H1 (cell line): ENCODE measurements around the gene ACTR1B. TPM values are rescaled to one million over a fixed set of nuclear protein-coding genes. Genes with fewer than 3 reads are reported as not detected.

ENCODE experiments used
- CTCF ChIA-PET: fragments of 300-600 bp; sonication (Branson Sonifier 250); formaldehyde crosslinking; loops from one replicate; lab custom pipeline; 2021; ENCODE audit not compliant: partially characterized antibody; lab: Charles Lee
- POLR2A ChIA-PET: fragments of 300-600 bp; sonication (Branson Sonifier 250); formaldehyde crosslinking; loops from one replicate; lab custom pipeline; 2021; ENCODE audit warnings: inconsistent platforms; ENCODE audit not compliant: partially characterized antibody; lab: Charles Lee
- DNase-seq, 2 experiments: peaks; one replicate each; pipeline versions ENCODE4 v3.0.0 to v3.0.0-alpha.2; 2010 to 2022; ENCODE audit warnings: low spot score in 2 of 2, low read depth in 1 of 2, mixed read lengths in 1 of 2
- FAIRE-seq: peaks from 2 replicates; lab custom pipeline; 2011; peaks lifted over from hg19 to GRCh38; lab: Jason Lieb, UNC
- H2AFZ ChIP-seq: 2 replicates; pipeline ENCODE4 v1.8.1; 2012; ENCODE audit warnings: low read length, inconsistent platforms
- H2AK5ac ChIP-seq: 2 replicates; pipeline ENCODE4 v1.6.1; 2013; ENCODE audit warnings: low read depth, low read length
- H2BK120ac ChIP-seq: replicated peaks from 2 replicates; pipeline ENCODE3; 2013; ENCODE audit warnings: low read depth, low read length, inconsistent platforms
- H2BK12ac ChIP-seq: 2 replicates; pipeline ENCODE4 v1.6.1; 2013; ENCODE audit warnings: low read depth, low read length
- H2BK15ac ChIP-seq: 2 replicates; pipeline ENCODE4 v1.6.1; 2013; ENCODE audit warnings: low read length
- H2BK20ac ChIP-seq: 2 replicates; pipeline ENCODE4 v1.6.1; 2013; ENCODE audit warnings: low read length
- H2BK5ac ChIP-seq: 2 replicates; pipeline ENCODE4 v1.6.1; 2013; ENCODE audit warnings: low read depth, low read length
- H3K14ac ChIP-seq: 2 replicates; pipeline ENCODE4 v1.6.1; 2013; ENCODE audit warnings: inconsistent platforms; ENCODE audit not compliant: insufficient read length
- H3K18ac ChIP-seq: 2 replicates; pipeline ENCODE4 v1.6.1; 2013; ENCODE audit warnings: low read length; ENCODE audit errors: extremely low read depth
- H3K23ac ChIP-seq: 2 replicates; pipeline ENCODE4 v1.6.1; 2013; ENCODE audit warnings: inconsistent platforms; ENCODE audit not compliant: insufficient read length
- H3K23me2 ChIP-seq: 2 replicates; pipeline ENCODE4 v1.6.1; 2013; ENCODE audit warnings: low read depth, low read length
- H3K27ac ChIP-seq: 2 replicates; pipeline ENCODE4 v1.6.1; 2011; ENCODE audit warnings: low read depth, low read length, inconsistent platforms
- H3K27me3 ChIP-seq, 4 experiments: replicated peaks in 1 of 4; 1 replicate in 1 of 4; 2 replicates in 3 of 4; pipeline versions ENCODE4 v1.6.1 to v1.8.1; 2011 to 2013; ENCODE audit warnings: low read length in 3 of 4, mild to moderate bottlenecking in 3 of 4, inconsistent platforms in 2 of 4, mixed read lengths in 2 of 4, moderate library complexity in 1 of 4; ENCODE audit not compliant: control insufficient read depth in 3 of 4, insufficient read depth in 3 of 4; ENCODE audit errors: extremely low read depth in 1 of 4
- H3K36me3 ChIP-seq, 4 experiments: 2 replicates each; pipeline versions ENCODE4 v1.6.1 to v1.8.1; 2011 to 2013; ENCODE audit warnings: mild to moderate bottlenecking in 4 of 4, low read length in 3 of 4, moderate library complexity in 2 of 4, control low read depth in 1 of 4, inconsistent platforms in 1 of 4; ENCODE audit not compliant: insufficient read depth in 4 of 4, control insufficient read depth in 2 of 4
- H3K4ac ChIP-seq: replicated peaks from 2 replicates; pipeline ENCODE3; 2013; ENCODE audit warnings: low read length, low read depth, mixed read lengths, inconsistent platforms; ENCODE audit not compliant: insufficient read length
- H3K4me1 ChIP-seq, 4 experiments: replicated peaks in 1 of 4; 1 replicate in 1 of 4; 2 replicates in 3 of 4; pipeline versions ENCODE4 v1.6.1 to v1.8.1; 2011 to 2013; ENCODE audit warnings: low read length in 3 of 4, inconsistent platforms in 2 of 4, mixed read lengths in 1 of 4; ENCODE audit not compliant: insufficient read depth in 4 of 4, control insufficient read depth in 3 of 4
- H3K4me2 ChIP-seq, 2 experiments: 2 replicates each; pipeline versions ENCODE4 v1.6.1 to v1.8.1; 2011 to 2013; ENCODE audit warnings: low read depth in 2 of 2, low read length in 2 of 2, control low read depth in 1 of 2, inconsistent platforms in 1 of 2, mild to moderate bottlenecking in 1 of 2; ENCODE audit not compliant: insufficient read depth in 1 of 2
- H3K4me3 ChIP-seq, 4 experiments: fragments of 200-600, 300-600 bp in 1 of 4; sonication (generic), shearing (Covaris generic), sonication (Bioruptor Twin) in 1 of 4; 2 replicates each; pipeline versions ENCODE4 v1.5.1 to v1.8.1; 2011 to 2016; ENCODE audit warnings: low read length in 4 of 4, low read depth in 3 of 4, control low read depth in 2 of 4, inconsistent platforms in 2 of 4, mild to moderate bottlenecking in 2 of 4, mixed read lengths in 1 of 4, moderate library complexity in 1 of 4; ENCODE audit not compliant: insufficient read depth in 2 of 4; ENCODE audit errors: extremely low read depth in 1 of 4
- H3K56ac ChIP-seq: replicated peaks from 2 replicates; pipeline ENCODE3; 2013; ENCODE audit warnings: low read depth, mild to moderate bottlenecking, mixed read lengths, low read length, inconsistent platforms; ENCODE audit not compliant: insufficient read length
- H3K79me1 ChIP-seq: 2 replicates; pipeline ENCODE4 v1.6.1; 2013; ENCODE audit warnings: low read depth, low read length, control low read depth
- H3K79me2 ChIP-seq, 2 experiments: 2 replicates each; pipeline versions ENCODE4 v1.6.1 to v1.8.1; 2012 to 2013; ENCODE audit warnings: low read length in 2 of 2, mild to moderate bottlenecking in 2 of 2, inconsistent platforms in 1 of 2; ENCODE audit not compliant: insufficient read depth in 2 of 2, control insufficient read depth in 1 of 2
- H3K9ac ChIP-seq, 4 experiments: replicated peaks in 1 of 4; 1 replicate in 1 of 4; 2 replicates in 3 of 4; pipeline versions ENCODE4 v1.6.1 to v1.8.1; 2011 to 2013; ENCODE audit warnings: low read depth in 3 of 4, low read length in 3 of 4, control low read depth in 2 of 4, mild to moderate bottlenecking in 2 of 4, moderate library complexity in 2 of 4, inconsistent platforms in 1 of 4; ENCODE audit errors: extremely low read depth in 1 of 4
- H3K9me3 ChIP-seq, 2 experiments: 2 replicates each; pipeline versions ENCODE4 v1.6.1 to v1.8.1; 2012 to 2013; ENCODE audit warnings: mild to moderate bottlenecking in 2 of 2, moderate library complexity in 2 of 2, control low read depth in 1 of 2, inconsistent platforms in 1 of 2, low read depth in 1 of 2, low read length in 1 of 2, mixed read lengths in 1 of 2; ENCODE audit not compliant: insufficient read depth in 2 of 2
- H4K20me1 ChIP-seq, 2 experiments: replicated peaks in 1 of 2; 2 replicates each; pipeline versions ENCODE3 to v1.8.1; 2011 to 2013; ENCODE audit warnings: inconsistent platforms in 2 of 2, low read length in 2 of 2, mild to moderate bottlenecking in 1 of 2; ENCODE audit not compliant: insufficient read depth in 2 of 2, control insufficient read depth in 1 of 2
- H4K5ac ChIP-seq: 2 replicates; pipeline ENCODE4 v1.6.1; 2013; ENCODE audit warnings: low read length, low read depth, mixed read lengths, inconsistent platforms; ENCODE audit not compliant: insufficient read length
- H4K8ac ChIP-seq: 2 replicates; pipeline ENCODE4 v1.8.0; 2013; ENCODE audit warnings: mild to moderate bottlenecking, moderate library complexity, low read length, inconsistent platforms; ENCODE audit not compliant: insufficient read depth; ENCODE audit errors: extremely low read depth
- H4K91ac ChIP-seq: replicated peaks from 2 replicates; pipeline ENCODE3; 2013; ENCODE audit warnings: low read length, mixed read lengths, inconsistent platforms; ENCODE audit not compliant: insufficient read length
- BRCA1 ChIP-seq: IDR thresholded peaks from 2 replicates; pipeline ENCODE4 v1.6.1; 2012; ENCODE audit warnings: low read depth, low read length, improper control_type of control experiment
- CTBP2 ChIP-seq: IDR thresholded peaks from 2 replicates; pipeline ENCODE4 v1.7.0; 2011; ENCODE audit warnings: borderline replicate concordance, mild to moderate bottlenecking, moderate library complexity, mixed read lengths, low read length; ENCODE audit not compliant: insufficient read depth, insufficient read length
- E2F6 ChIP-seq: IDR thresholded peaks from 2 replicates; pipeline ENCODE4 v1.6.1; 2012; ENCODE audit warnings: inconsistent platforms
- GTF2F1 ChIP-seq: IDR thresholded peaks from 2 replicates; pipeline ENCODE4 v1.6.1; 2012; ENCODE audit warnings: low read depth, low read length, improper control_type of control experiment, borderline replicate concordance
- MAFK ChIP-seq: IDR thresholded peaks from 2 replicates; pipeline ENCODE4 v1.6.1; 2012; ENCODE audit warnings: low read depth, mild to moderate bottlenecking, improper control_type of control experiment, low read length
- MAX ChIP-seq: IDR thresholded peaks from 2 replicates; pipeline ENCODE4 v1.6.1; 2012; ENCODE audit warnings: inconsistent platforms
- PHF8 ChIP-seq: fragments of 200-600 bp; sonication (generic); conservative IDR thresholded peaks from 2 replicates; pipeline ENCODE4 v1.7.1; 2012; ENCODE audit warnings: low read depth, mild to moderate bottlenecking, inconsistent platforms, low read length, moderate library complexity
- POU5F1 ChIP-seq: IDR thresholded peaks from 2 replicates; pipeline ENCODE4 v1.6.1; 2011; ENCODE audit warnings: low read depth, mild to moderate bottlenecking, low read length, moderate library complexity
- RNF2 ChIP-seq: fragments of 200-900, 300-1000 bp; sonication (generic); IDR thresholded peaks from 2 replicates; pipeline ENCODE4 v1.7.1; 2016; ENCODE audit warnings: borderline replicate concordance, low read depth, mild to moderate bottlenecking, antibody characterized with exemption, low read length; ENCODE audit not compliant: poor library complexity, severe bottlenecking; ENCODE audit errors: missing control alignments
- SIX5 ChIP-seq: IDR thresholded peaks from 2 replicates; pipeline ENCODE4 v1.6.1; 2011; ENCODE audit warnings: mild to moderate bottlenecking, low read depth, low read length
- USF2 ChIP-seq: IDR thresholded peaks from 2 replicates; pipeline ENCODE4 v1.6.1; 2011; ENCODE audit warnings: low read length, improper control_type of control experiment
- WGBS, 2 experiments: shearing (Covaris generic) in 1 of 2; methylation state at CpG; one replicate each; pipeline versions ENCODE4 v1.1.6 to v1.1.7; 2013 to 2015; ENCODE audit warnings: low lambda C conversion rate in 2 of 2, mixed read lengths in 2 of 2, inconsistent platforms in 1 of 2, low coverage in 1 of 2, missing lambda C conversion rate in 1 of 2; ENCODE audit not compliant: insufficient replicate concordance in 2 of 2, insufficient coverage in 1 of 2, insufficient read length in 1 of 2; ENCODE audit errors: extremely low coverage in 1 of 2, missing lambda C conversion rate in 1 of 2; 5-methylcytosine and 5-hydroxymethylcytosine counted together
- polyA plus RNA-seq, 7 experiments: library from polyadenylated mRNA; depleted of rRNA in 3 of 7; stranded (reverse) in 5 of 7; unstranded in 2 of 7; fragments of >200 nt in 5 of 7; fragments of 200-250 nt in 2 of 7; gene quantifications; 1 replicate in 5 of 7; 2 replicates in 1 of 7; 4 replicates in 1 of 7; pipeline versions ENCODE4 v1.2.1 to v1.2.3, GENCODE V29; 2011 to 2013; ENCODE audit warnings: missing spikeins in 2 of 7, mixed read lengths in 2 of 7
- total RNA-seq: library from RNA; stranded (reverse); fragmentation: NEBNext Ultra II Directional; extraction: Animal tissue kit (Norgen Biotek cat#: 25700); gene quantifications from 2 replicates; pipeline ENCODE4 v1.2.1, GENCODE V29; 2021

The ACTR1B gene
- total and polyA plus RNA-seq, 2 of the 8 experiments (the other 6 are each of a cell fraction or from before 2014, with no cell fraction given), result 40.7 to 56.0 TPM

- Histone ChIP-seq H3K9ac (no peak overlapping the region), H3K18ac (no peak overlapping the region), H3K4me1 (peaks cover 0 to 2% (median 0%) of the 10 kb centered on the region in 4 experiments; a peak in 2 of 7 replicates), H3K56ac (no peak overlapping the region), H2AFZ (no peak overlapping the region), H2BK5ac (no peak overlapping the region), H4K20me1 (no peaks in the 10 kb centered on the region), H3K79me1 (no peaks in the 10 kb centered on the region), H3K14ac (no peak overlapping the region), H3K9me3 (no peaks in the 10 kb centered on the region), H4K91ac (no peak overlapping the region), H3K4ac (no peak overlapping the region), H3K23ac (no peak overlapping the region), H2AK5ac (no peak overlapping the region), H4K8ac (no peak overlapping the region), H4K5ac (no peak overlapping the region), H3K27me3 (no peaks in the 10 kb centered on the region; a peak in 1 of 7 replicates), H2BK12ac (no peak overlapping the region), H2BK20ac (no peak overlapping the region), H3K23me2 (no peaks in the 10 kb centered on the region; the same call in 1 of the 2 replicates), H3K4me3 (no peak overlapping the region), H3K36me3 (no peaks in the 10 kb centered on the region), H3K27ac (no peak overlapping the region), H3K4me2 (no peak overlapping the region), H2BK120ac (no peak overlapping the region), H2BK15ac (no peak overlapping the region), H3K79me2 (no peaks in the 10 kb centered on the region)
- DNase-seq, result no peak
- WGBS, 2 experiments, result 87% methylated on average over 3 of the region's 3 CpGs; no CpG with 5 or more reads in 1 of the 2 experiments
- POLR2A ChIA-PET, result interaction anchor here (1.0 kb wide), 1 partner anchor 40 kb away, joined by 3 read pairs; the partner anchor contains the start of gene ACTR1B
- CTCF ChIA-PET, result interaction anchor here (1.3 to 9.0 kb wide), 3 partner anchors 9 to 41 kb away, joined by 3 to 202 read pairs (median 149); partner anchors contain the start of gene ZAP70
- FAIRE-seq, result no peak
- TF ChIP-seq SIX5, result no peak
- TF ChIP-seq USF2, result no peak
- TF ChIP-seq PHF8, result no peak
- TF ChIP-seq MAFK, result no peak
- no peak for TF ChIP-seq CTBP2
- TF ChIP-seq GTF2F1, result no peak
- TF ChIP-seq RNF2, result no peak
- no peak for TF ChIP-seq BRCA1
- no peak for TF ChIP-seq MAX
- no peak for TF ChIP-seq E2F6
- TF ChIP-seq POU5F1, result no peak
Observed at GRCh38 chr2:97703741-97704140, 39.9 kb upstream of the ACTR1B start.
